Brain pericyte (primary cell): ENCODE results near the gene TMEM208.

ENCODE experiments used
- DNase-seq: peaks from one replicate; pipeline ENCODE4 v3.0.0-alpha.2; 2012; ENCODE audit warnings: low read depth, low spot score

Gene TMEM208

GRCh38 chr16:67249178-67250044 is 22.5 kb downstream of the TMEM208 start:
- DNase-seq: no peak

- no peak for DNase-seq
Observed at GRCh38 chr16:67250045-67250327, 23.1 kb downstream of the TMEM208 start.

- no peak for DNase-seq
Observed at GRCh38 chr16:67252609-67253497, 25.9 kb downstream of the TMEM208 start.

GRCh38 chr16:67254801-67255552 is 28.0 kb downstream of the TMEM208 start:
- DNase-seq: no peak

GRCh38 chr16:67255553-67256221 is 28.8 kb downstream of the TMEM208 start:
- no peak for DNase-seq

GRCh38 chr16:67256701-67257230 is 29.8 kb downstream of the TMEM208 start:
- no peak for DNase-seq

GRCh38 chr16:67257486-67258160 is 30.7 kb downstream of the TMEM208 start:
- no peak for DNase-seq

- no peak for DNase-seq
Observed at GRCh38 chr16:67258161-67258835, 31.4 kb downstream of the TMEM208 start.

GRCh38 chr16:67259705-67260104 is 32.8 kb downstream of the TMEM208 start:
- DNase-seq: no peak

- DNase-seq: no peak
Observed at GRCh38 chr16:67260426-67261063, 33.6 kb downstream of the TMEM208 start.

- DNase-seq: no peak
Observed at GRCh38 chr16:67263201-67263600, 36.3 kb downstream of the TMEM208 start.

- no peak for DNase-seq
Observed at GRCh38 chr16:67264277-67264676, 37.3 kb downstream of the TMEM208 start.

GRCh38 chr16:67264866-67265265 is 37.9 kb downstream of the TMEM208 start:
- no peak for DNase-seq

GRCh38 chr16:67265834-67266233 is 38.9 kb downstream of the TMEM208 start:
- DNase-seq: no peak

GRCh38 chr16:67268136-67268579 is 41.2 kb downstream of the TMEM208 start:
- DNase-seq: no peak

- no peak for DNase-seq
Observed at GRCh38 chr16:67269766-67270165, 42.8 kb downstream of the TMEM208 start.

- no peak for DNase-seq
Observed at GRCh38 chr16:67270931-67271338, 44.0 kb downstream of the TMEM208 start.

GRCh38 chr16:67271446-67271845 is 44.5 kb downstream of the TMEM208 start:
- DNase-seq: no peak

- DNase-seq: no peak
Observed at GRCh38 chr16:67275321-67275720, 48.4 kb downstream of the TMEM208 start.
